K562 (cell line): ENCODE results near the gene ERBB3. TPM values are rescaled to one million over a fixed set of nuclear protein-coding genes. Genes with fewer than 3 reads are reported as not detected.

Experiments used
- ATF1 ChIP-seq, 2 experiments: fragments of 450-650 bp in 1 of 2; IDR thresholded peaks; 2 replicates each; pipeline ENCODE4 v1.6.1; 2016; ENCODE audit warnings: missing compliant biosample characterization in 1 of 2, missing genetic modification characterization in 1 of 2
- CREB1 ChIP-seq, 2 experiments: sonication (generic) in 1 of 2; formaldehyde crosslinking in 1 of 2; IDR thresholded peaks; 2 replicates each; pipeline versions ENCODE4 v1.6.1 to v1.8.0; 2012 to 2022; ENCODE audit warnings: inconsistent platforms in 1 of 2, mild to moderate bottlenecking in 1 of 2, missing genetic modification reagents in 1 of 2, moderate library complexity in 1 of 2
- EP300 ChIP-seq: IDR thresholded peaks from 2 replicates; pipeline ENCODE4 v1.6.1; 2012; ENCODE audit warnings: low read length, improper control_type of control experiment
- GTF2A2 ChIP-seq: IDR thresholded peaks from 2 replicates; pipeline ENCODE4 v1.6.1; 2016; ENCODE audit warnings: mild to moderate bottlenecking, missing genetic modification characterization, missing compliant biosample characterization
- HDAC1 ChIP-seq, 2 experiments: fragments of 450-650 bp; IDR thresholded peaks; 2 replicates each; pipeline ENCODE4 v1.6.1; 2016 to 2017; ENCODE audit warnings: inconsistent platforms in 1 of 2, mild to moderate bottlenecking in 1 of 2, moderate library complexity in 1 of 2
- HDAC2 ChIP-seq: fragments of 450-650 bp; IDR thresholded peaks from 2 replicates; pipeline ENCODE4 v1.6.1; 2016; ENCODE audit warnings: mild to moderate bottlenecking
- HSF4 ChIP-seq: fragments of 250-450 bp; sonication (Bioruptor Pico); IDR thresholded peaks from 2 replicates; pipeline ENCODE4 v2.1.2; 2022; ENCODE audit warnings: mild to moderate bottlenecking, moderate library complexity, borderline replicate concordance
- MEF2D ChIP-seq: conservative IDR thresholded peaks from 2 replicates; pipeline ENCODE4 v1.6.1; 2016; ENCODE audit warnings: low read depth, missing genetic modification characterization, missing compliant biosample characterization
- NEUROD1 ChIP-seq: fragments of 150-350 bp; IDR thresholded peaks from 2 replicates; pipeline ENCODE4 v1.6.1; 2014; ENCODE audit warnings: borderline replicate concordance, low read length, low read depth; ENCODE audit not compliant: partially characterized antibody
- PHB2 ChIP-seq: fragments of 450-650 bp; IDR thresholded peaks from 2 replicates; pipeline ENCODE4 v1.6.1; 2017; ENCODE audit warnings: low read depth
- POLR2A ChIP-seq: fragments of 450-650 bp; conservative IDR thresholded peaks from 2 replicates; pipeline ENCODE4 v1.6.1; 2016
- RFX7 ChIP-seq: fragments of 250-450 bp; sonication (Bioruptor Pico); IDR thresholded peaks from 2 replicates; pipeline ENCODE4 v1.5.1; 2021; ENCODE audit warnings: mild to moderate bottlenecking
- SNIP1 ChIP-seq: fragments of 450-650 bp; IDR thresholded peaks from 2 replicates; pipeline ENCODE4 v1.7.1; 2017; ENCODE audit warnings: low read depth, mild to moderate bottlenecking
- YBX1 ChIP-seq: fragments of 450-650 bp; IDR thresholded peaks from 2 replicates; pipeline ENCODE4 v1.7.1; 2016; ENCODE audit warnings: mild to moderate bottlenecking
- ZBTB1 ChIP-seq: sonication (generic); formaldehyde crosslinking; IDR thresholded peaks from 2 replicates; pipeline ENCODE4 v1.8.1; 2023; ENCODE audit warnings: missing genetic modification reagents, low read depth, mild to moderate bottlenecking, borderline replicate concordance
- ZNF175 ChIP-seq: fragments of 200-800 bp; sonication (Bioruptor generic); IDR thresholded peaks from 2 replicates; pipeline ENCODE4 v1.6.1; 2016; ENCODE audit warnings: low read depth, mild to moderate bottlenecking, missing genetic modification characterization, missing compliant biosample characterization
- ZNF239 ChIP-seq: fragments of 250-450 bp; sonication (Bioruptor Pico); IDR thresholded peaks from 2 replicates; pipeline ENCODE4 v1.4.0; 2020; ENCODE audit warnings: mild to moderate bottlenecking
- ZNF263 ChIP-seq: sonication (generic); formaldehyde crosslinking; IDR thresholded peaks from 2 replicates; pipeline ENCODE4 v1.8.0; 2022; ENCODE audit warnings: mild to moderate bottlenecking, missing genetic modification reagents, borderline replicate concordance
- polyA plus RNA-seq, 8 experiments: library from polyadenylated mRNA; depleted of rRNA in 4 of 8; stranded (reverse) in 5 of 8; unstranded in 3 of 8; fragments of >200 nt; fragmentation: Nextera tagmentation in 2 of 8; fragmentation: Illumina TruSeq in 1 of 8; extraction: Ambion mirVana in 2 of 8; extraction: Trizol in 1 of 8; gene quantifications; 2 replicates each; pipeline versions ENCODE4 v1.2.1 to v1.2.3, GENCODE V29; 2011 to 2014; ENCODE audit warnings: inconsistent platforms in 1 of 8, missing spikeins in 1 of 8
- total RNA-seq, 7 experiments: library from RNA; depleted of rRNA in 6 of 7; stranded (reverse); fragments of >200 nt in 6 of 7; fragmentation: Illumina TruSeq in 2 of 7; extraction: Trizol in 2 of 7; gene quantifications; 2 replicates each; pipeline versions ENCODE4 v1.2.1 to v1.2.3, GENCODE V29; 2011 to 2021; ENCODE audit warnings: low replicate concordance in 1 of 7
- TF ChIP-seq, protein P1 (sequence below): fragments of 450-650 bp; formaldehyde crosslinking; IDR thresholded peaks from 2 replicates; pipeline ENCODE4 v1.4.0; 2022; ENCODE audit warnings: missing genetic modification characterization
- TF ChIP-seq, protein P2 (sequence below): sonication (generic); formaldehyde crosslinking; IDR thresholded peaks from 2 replicates; pipeline ENCODE4 v1.8.0; 2022; ENCODE audit warnings: mild to moderate bottlenecking, missing genetic modification reagents
- TF ChIP-seq, protein P3 (sequence below), 2 experiments: IDR thresholded peaks; 2 replicates each; pipeline ENCODE4 v1.6.1; 2012; ENCODE audit warnings: improper control_type of control experiment in 2 of 2, low read depth in 2 of 2, low read length in 2 of 2, borderline replicate concordance in 1 of 2
- TF ChIP-seq, protein P4 (sequence below): fragments of 450-650 bp; IDR thresholded peaks from 2 replicates; pipeline ENCODE4 v1.6.1; 2016

ERBB3 gene
- total and polyA plus RNA-seq, 9 of the 15 experiments (the other 6 are each of a cell fraction or from before 2014, with no cell fraction given) = 1.5 to 5.4 (median 3.8) TPM

DNA sequence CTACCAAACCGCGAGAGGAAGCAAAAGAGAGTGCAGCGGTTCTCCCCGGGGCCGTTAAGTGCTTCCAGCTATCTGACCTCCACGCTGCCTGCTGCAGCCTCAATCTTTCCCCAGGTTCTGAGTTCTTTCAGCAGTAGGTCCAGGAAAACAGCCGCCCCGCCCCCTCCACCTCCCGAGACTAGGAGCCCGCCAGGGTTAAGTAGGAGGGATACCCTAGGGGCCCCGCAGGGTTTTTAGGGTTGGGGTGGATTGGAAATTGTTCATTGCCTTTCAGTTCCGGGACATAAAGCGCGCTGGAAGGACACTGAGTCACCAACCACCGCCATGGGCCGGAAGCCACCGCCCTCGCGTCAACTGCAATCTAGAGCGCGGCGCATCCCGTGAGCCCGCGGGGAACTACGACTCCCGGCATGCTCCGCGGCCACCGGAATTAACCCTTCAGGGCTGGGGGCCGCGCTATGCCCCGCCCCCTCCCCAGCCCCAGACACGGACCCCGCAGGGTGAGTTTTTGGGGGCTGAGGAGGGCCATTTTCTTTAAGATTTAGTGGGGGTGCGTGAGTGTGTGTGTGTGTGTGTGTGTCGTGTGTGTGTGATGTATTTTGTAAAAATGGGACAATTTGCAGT is 72.3 kb downstream of the ERBB3 start, which contains the start of gene MYL6B (continued):
- 0 out of 2 replicates have a peak, but pooled peaks have one; percentile 20 for TF ChIP-seq ZBTB1
- peak; percentile 52; the same call in 1 of the 2 replicates for TF ChIP-seq ZNF175 (CRISPR knock-in tag)
- no peak; the same call in 1 of the 2 replicates for TF ChIP-seq ZNF239 (CRISPR knock-in tag)
- no peak for TF ChIP-seq HSF4
- peak; percentile 10 to 67; a peak in 3 of 4 replicates for TF ChIP-seq HDAC1 (IDR thresholded peaks at IDR 0.05)
- TF ChIP-seq, protein P1, sequence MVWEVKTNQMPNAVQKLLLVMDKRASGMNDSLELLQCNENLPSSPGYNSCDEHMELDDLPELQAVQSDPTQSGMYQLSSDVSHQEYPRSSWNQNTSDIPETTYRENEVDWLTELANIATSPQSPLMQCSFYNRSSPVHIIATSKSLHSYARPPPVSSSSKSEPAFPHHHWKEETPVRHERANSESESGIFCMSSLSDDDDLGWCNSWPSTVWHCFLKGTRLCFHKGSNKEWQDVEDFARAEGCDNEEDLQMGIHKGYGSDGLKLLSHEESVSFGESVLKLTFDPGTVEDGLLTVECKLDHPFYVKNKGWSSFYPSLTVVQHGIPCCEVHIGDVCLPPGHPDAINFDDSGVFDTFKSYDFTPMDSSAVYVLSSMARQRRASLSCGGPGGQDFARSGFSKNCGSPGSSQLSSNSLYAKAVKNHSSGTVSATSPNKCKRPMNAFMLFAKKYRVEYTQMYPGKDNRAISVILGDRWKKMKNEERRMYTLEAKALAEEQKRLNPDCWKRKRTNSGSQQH = peak; percentile 42; the same call in 1 of the 2 replicates
- no peak for TF ChIP-seq MEF2D (tag)
- TF ChIP-seq PHB2 = no peak
- no peak for TF ChIP-seq SNIP1
- no peak for TF ChIP-seq YBX1
- TF ChIP-seq, protein P2, sequence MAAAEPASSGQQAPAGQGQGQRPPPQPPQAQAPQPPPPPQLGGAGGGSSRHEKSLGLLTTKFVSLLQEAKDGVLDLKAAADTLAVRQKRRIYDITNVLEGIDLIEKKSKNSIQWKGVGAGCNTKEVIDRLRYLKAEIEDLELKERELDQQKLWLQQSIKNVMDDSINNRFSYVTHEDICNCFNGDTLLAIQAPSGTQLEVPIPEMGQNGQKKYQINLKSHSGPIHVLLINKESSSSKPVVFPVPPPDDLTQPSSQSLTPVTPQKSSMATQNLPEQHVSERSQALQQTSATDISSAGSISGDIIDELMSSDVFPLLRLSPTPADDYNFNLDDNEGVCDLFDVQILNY (CRISPR knock-in tag) = no peak
- TF ChIP-seq GTF2A2 (tag) = no peak
- no peak for TF ChIP-seq ATF1 (CRISPR knock-in tag; IDR thresholded peaks at IDR 0.05)
- peak; percentile 83 for TF ChIP-seq ATF1 (tag; IDR thresholded peaks at IDR 0.05)
- peak; percentile 39 for TF ChIP-seq NEUROD1
- TF ChIP-seq POLR2A = peak; percentile 89
- TF ChIP-seq EP300 = peak; percentile 69; the same call in 1 of the 2 replicates
- TF ChIP-seq, protein P3, sequence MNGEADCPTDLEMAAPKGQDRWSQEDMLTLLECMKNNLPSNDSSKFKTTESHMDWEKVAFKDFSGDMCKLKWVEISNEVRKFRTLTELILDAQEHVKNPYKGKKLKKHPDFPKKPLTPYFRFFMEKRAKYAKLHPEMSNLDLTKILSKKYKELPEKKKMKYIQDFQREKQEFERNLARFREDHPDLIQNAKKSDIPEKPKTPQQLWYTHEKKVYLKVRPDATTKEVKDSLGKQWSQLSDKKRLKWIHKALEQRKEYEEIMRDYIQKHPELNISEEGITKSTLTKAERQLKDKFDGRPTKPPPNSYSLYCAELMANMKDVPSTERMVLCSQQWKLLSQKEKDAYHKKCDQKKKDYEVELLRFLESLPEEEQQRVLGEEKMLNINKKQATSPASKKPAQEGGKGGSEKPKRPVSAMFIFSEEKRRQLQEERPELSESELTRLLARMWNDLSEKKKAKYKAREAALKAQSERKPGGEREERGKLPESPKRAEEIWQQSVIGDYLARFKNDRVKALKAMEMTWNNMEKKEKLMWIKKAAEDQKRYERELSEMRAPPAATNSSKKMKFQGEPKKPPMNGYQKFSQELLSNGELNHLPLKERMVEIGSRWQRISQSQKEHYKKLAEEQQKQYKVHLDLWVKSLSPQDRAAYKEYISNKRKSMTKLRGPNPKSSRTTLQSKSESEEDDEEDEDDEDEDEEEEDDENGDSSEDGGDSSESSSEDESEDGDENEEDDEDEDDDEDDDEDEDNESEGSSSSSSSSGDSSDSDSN (IDR thresholded peaks at IDR 0.05; ENCODE audit: borderline replicate concordance in 1 of 2, low read depth in 2 of 2, low read length in 2 of 2) = 0 out of 4 replicates have a peak, but pooled peaks of 1 of the 2 experiments have one; percentile 2
- TF ChIP-seq ZNF263 = no peak
- peak; percentile 74 for TF ChIP-seq CREB1 (IDR thresholded peaks at IDR 0.05)
- TF ChIP-seq CREB1 (CRISPR knock-in tag; IDR thresholded peaks at IDR 0.05) = peak; percentile 76
- 0 out of 2 replicates have a peak, but pooled peaks have one; percentile 20 for TF ChIP-seq RFX7 (CRISPR knock-in tag)
- TF ChIP-seq, protein P4, sequence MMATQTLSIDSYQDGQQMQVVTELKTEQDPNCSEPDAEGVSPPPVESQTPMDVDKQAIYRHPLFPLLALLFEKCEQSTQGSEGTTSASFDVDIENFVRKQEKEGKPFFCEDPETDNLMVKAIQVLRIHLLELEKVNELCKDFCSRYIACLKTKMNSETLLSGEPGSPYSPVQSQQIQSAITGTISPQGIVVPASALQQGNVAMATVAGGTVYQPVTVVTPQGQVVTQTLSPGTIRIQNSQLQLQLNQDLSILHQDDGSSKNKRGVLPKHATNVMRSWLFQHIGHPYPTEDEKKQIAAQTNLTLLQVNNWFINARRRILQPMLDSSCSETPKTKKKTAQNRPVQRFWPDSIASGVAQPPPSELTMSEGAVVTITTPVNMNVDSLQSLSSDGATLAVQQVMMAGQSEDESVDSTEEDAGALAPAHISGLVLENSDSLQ = 0 out of 2 replicates have a peak, but pooled peaks have one; percentile 6
- TF ChIP-seq HDAC2 = 0 out of 2 replicates have a peak, but pooled peaks have one; percentile 12
